Left cardiac atrium (tissue), 4 donors: Measurements from ENCODE around the gene FAM163A. TPM values are rescaled to one million over a fixed set of nuclear protein-coding genes. Genes with fewer than 3 reads are reported as not detected.
A peak's percentile ranks its signal among the peaks of the same experiment; 100 is the strongest.

Experiments used
- ATAC-seq, 2 donors: fragments of 200-7000 bp; cut with Tn5 transposase; one replicate each; pipeline ENCODE4 v1.9.1; 2020; ENCODE audit warnings: mild to moderate bottlenecking in 2 of 2, moderate library complexity in 2 of 2
- DNase-seq: peaks from one replicate; pipeline ENCODE4 v3.0.0-alpha.2; 2020
- intact Hi-C, 2 donors: fragments of 100-400 bp; cut with DNase I; formaldehyde crosslinking; loops; one replicate each; pipeline versions ENCODE4 v1.14.1 to v1.15.1; 2022 to 2023
- total RNA-seq, 2 donors: library from RNA; stranded (reverse); fragmentation: NEBNext Ultra II Directional; extraction: Animal tissue kit (Norgen Biotek cat#: 25700); gene quantifications; one replicate each; pipeline ENCODE4 v1.2.1, GENCODE V29; 2021
- donor health status: DM: no; HTN: yes; CAD: no.
- donor health status: DM: no; HTN: yes; CAD: no; lungs with severe emphysema.
- donor health status: DM: yes; HTN: yes; CAD: no.
- donor health status: Dilated cardiomyopathy.

Gene FAM163A
- total RNA-seq, 2 donors from 2014 or later = 0.27 TPM; not detected in 1

GRCh38 chr1:179745743-179746142 is 2.7 kb downstream of the FAM163A start:
- DNase-seq (no peak), ATAC-seq (no peak)
- intact Hi-C loops = no loop called here

GRCh38 chr1:179747611-179748010 is 4.5 kb downstream of the FAM163A start:
- DNase-seq (no peak), ATAC-seq (no peak)
- intact Hi-C loops = no loop called here

GRCh38 chr1:179748772-179749171 is 5.7 kb downstream of the FAM163A start:
- DNase-seq = no peak
- ATAC-seq = no peak
- intact Hi-C loops = no loop called here

- ATAC-seq (no peak), DNase-seq (no peak)
- intact Hi-C loops = no loop called here
These were observed 7.5 kb downstream of the FAM163A start for GRCh38 chr1:179750630-179751029.

GRCh38 chr1:179753061-179753460 is 10.0 kb downstream of the FAM163A start:
- DNase-seq (no peak), ATAC-seq (no peak)
- intact Hi-C loops = no loop called here

GRCh38 chr1:179754041-179754624 is 11.0 kb downstream of the FAM163A start:
- ATAC-seq = peak in 1 of 2 donors; percentile 94
- intact Hi-C loops = no loop called here
- DNase-seq = no peak

- no peak for ATAC-seq
- intact Hi-C loops = no loop called here
- no peak for DNase-seq
These were observed 14.8 kb downstream of the FAM163A start for GRCh38 chr1:179757933-179758332.

- DNase-seq (no peak), ATAC-seq (no peak)
- intact Hi-C loops = no loop called here
These were observed 17.4 kb downstream of the FAM163A start for GRCh38 chr1:179760521-179760920.

GRCh38 chr1:179761296-179761695 is 18.2 kb downstream of the FAM163A start:
- DNase-seq (no peak), ATAC-seq (no peak)
- intact Hi-C loops = no loop called here

GRCh38 chr1:179761846-179762640 is 19.0 kb downstream of the FAM163A start:
- ATAC-seq = peak in 1 of 2 donors; percentile 49
- no peak for DNase-seq
- intact Hi-C loops = no loop called here

GRCh38 chr1:179767177-179767581 is 24.1 kb downstream of the FAM163A start:
- ATAC-seq (no peak), DNase-seq (no peak)
- intact Hi-C loops = no loop called here

- intact Hi-C loops = no loop called here
- DNase-seq = no peak
- ATAC-seq = no peak
These were observed 24.9 kb downstream of the FAM163A start for GRCh38 chr1:179767996-179768395.

GRCh38 chr1:179770887-179771502 is 27.9 kb downstream of the FAM163A start:
- ATAC-seq = no peak
- intact Hi-C loops = no loop called here

GRCh38 chr1:179773264-179773663 is 30.2 kb downstream of the FAM163A start:
- intact Hi-C loops = no loop called here

More at GRCh38 chr1:179770887-179771502, 27.9 kb downstream of the FAM163A start:
- DNase-seq = no peak

GRCh38 chr1:179774000-179774399 is 30.9 kb downstream of the FAM163A start:
- ATAC-seq (no peak), DNase-seq (no peak)
- intact Hi-C loops = no loop called here

More at GRCh38 chr1:179773264-179773663, 30.2 kb downstream of the FAM163A start:
- ATAC-seq (no peak), DNase-seq (no peak)

GRCh38 chr1:179774566-179774965 is 31.5 kb downstream of the FAM163A start:
- DNase-seq (no peak), ATAC-seq (no peak)
- intact Hi-C loops = no loop called here

- intact Hi-C loops = no loop called here
- ATAC-seq (no peak), DNase-seq (no peak)
These were observed 31.9 kb downstream of the FAM163A start for GRCh38 chr1:179775009-179775408.

GRCh38 chr1:179776831-179777230 is 33.7 kb downstream of the FAM163A start:
- DNase-seq = no peak
- no peak for ATAC-seq
- intact Hi-C loops = no loop called here

GRCh38 chr1:179777731-179778130 is 34.6 kb downstream of the FAM163A start:
- intact Hi-C loops = no loop called here
- ATAC-seq = no peak

GRCh38 chr1:179779645-179780272 is 36.7 kb downstream of the FAM163A start:
- ATAC-seq = peak; percentile 61
- intact Hi-C loops = no loop called here
- peak; percentile 34 for DNase-seq

More at GRCh38 chr1:179777731-179778130, 34.6 kb downstream of the FAM163A start:
- DNase-seq = no peak
